HepG2 (cell line): ENCODE results near the gene SREBF1. TPM values are rescaled to one million over a fixed set of nuclear protein-coding genes. Genes with fewer than 3 reads are reported as not detected.

Source experiments
- DNMT1 ChIP-seq: sonication (generic); formaldehyde crosslinking; IDR thresholded peaks from 2 replicates; pipeline ENCODE4 v1.5.1; 2020; ENCODE audit warnings: mild to moderate bottlenecking, missing genetic modification reagents
- FOXC1 ChIP-seq: sonication (generic); formaldehyde crosslinking; IDR thresholded peaks from 2 replicates; pipeline ENCODE4 v1.8.0; 2022; ENCODE audit warnings: mild to moderate bottlenecking, missing genetic modification reagents, borderline replicate concordance
- HIVEP1 ChIP-seq: sonication (generic); formaldehyde crosslinking; IDR thresholded peaks from 2 replicates; pipeline ENCODE4 v1.4.0; 2020; ENCODE audit warnings: mild to moderate bottlenecking, missing genetic modification reagents
- HNRNPLL ChIP-seq: fragments of 200-400 bp; formaldehyde crosslinking; IDR thresholded peaks from 2 replicates; pipeline ENCODE4 v1.6.1; 2017; ENCODE audit warnings: mild to moderate bottlenecking, low read depth, low read length; ENCODE audit not compliant: poor library complexity, severe bottlenecking
- KAT7 ChIP-seq: IDR thresholded peaks from 2 replicates; pipeline ENCODE4 v1.6.1; 2018; ENCODE audit warnings: borderline replicate concordance, missing compliant biosample characterization
- MEIS2 ChIP-seq: sonication (generic); formaldehyde crosslinking; IDR thresholded peaks from 2 replicates; pipeline ENCODE4 v1.9.0; 2021; ENCODE audit warnings: mild to moderate bottlenecking, missing genetic modification reagents
- POLR2AphosphoS5 ChIP-seq: IDR thresholded peaks from 2 replicates; pipeline ENCODE4 v1.6.1; 2012; ENCODE audit warnings: low read depth, low read length
- RBM39 ChIP-seq: fragments of 200-400 bp; formaldehyde crosslinking; IDR thresholded peaks from one replicate; pipeline ENCODE4 v1.6.1; 2018; ENCODE audit warnings: antibody characterized with exemption, mild to moderate bottlenecking, low read depth, low read length; ENCODE audit not compliant: poor library complexity, severe bottlenecking
- SAFB2 ChIP-seq: sonication (generic); formaldehyde crosslinking; IDR thresholded peaks from 2 replicates; pipeline ENCODE4 v1.5.1; 2020; ENCODE audit warnings: missing genetic modification reagents, low read depth, mild to moderate bottlenecking, borderline replicate concordance
- SOX13 ChIP-seq, 3 experiments: fragments of 450-650 bp in 1 of 3; sonication (generic) in 1 of 3; formaldehyde crosslinking in 1 of 3; IDR thresholded peaks in 2 of 3; conservative IDR thresholded peaks in 1 of 3; 2 replicates each; pipeline versions ENCODE4 v1.5.0 to v1.6.1; 2016 to 2020; ENCODE audit warnings: antibody characterized with exemption in 1 of 3, mild to moderate bottlenecking in 1 of 3, missing compliant biosample characterization in 1 of 3, missing genetic modification reagents in 1 of 3, moderate library complexity in 1 of 3
- STAT5B ChIP-seq: sonication (generic); formaldehyde crosslinking; IDR thresholded peaks from 2 replicates; pipeline ENCODE4 v1.4.0; 2020; ENCODE audit warnings: missing genetic modification reagents
- ZFP1 ChIP-seq: IDR thresholded peaks from 2 replicates; pipeline ENCODE4 v1.6.1; 2016
- ZNF121 ChIP-seq: sonication (generic); formaldehyde crosslinking; IDR thresholded peaks from 2 replicates; pipeline ENCODE4 v1.5.0; 2020; ENCODE audit warnings: mild to moderate bottlenecking, missing genetic modification reagents
- ZNF253 ChIP-seq: sonication (generic); formaldehyde crosslinking; IDR thresholded peaks from 2 replicates; pipeline ENCODE4 v1.8.0; 2022; ENCODE audit warnings: mild to moderate bottlenecking, missing genetic modification reagents, borderline replicate concordance
- ZNF670 ChIP-seq: sonication (generic); formaldehyde crosslinking; IDR thresholded peaks from 2 replicates; pipeline ENCODE4 v1.8.0; 2022; ENCODE audit warnings: mild to moderate bottlenecking, missing genetic modification reagents, borderline replicate concordance
- ZNF883 ChIP-seq: sonication (generic); formaldehyde crosslinking; IDR thresholded peaks from 2 replicates; pipeline ENCODE4 v1.5.1; 2020; ENCODE audit warnings: mild to moderate bottlenecking, missing genetic modification reagents; ENCODE audit errors: not compliant biosample characterization
- polyA plus RNA-seq, 8 experiments: library from polyadenylated mRNA; depleted of rRNA in 3 of 8; stranded (reverse) in 7 of 8; unstranded in 1 of 8; fragments of >200 nt; fragmentation: Illumina TruSeq in 4 of 8; extraction: Trizol in 4 of 8; gene quantifications; 2 replicates each; pipeline versions ENCODE4 v1.2.1 to v1.2.3, GENCODE V29; 2011 to 2016; ENCODE audit warnings: low read depth in 4 of 8, missing spikeins in 1 of 8, mixed read lengths in 1 of 8; ENCODE audit not compliant: insufficient read depth in 1 of 8
- total RNA-seq, 5 experiments: library from RNA; depleted of rRNA; stranded (reverse); fragments of >200 nt; fragmentation: Illumina TruSeq; extraction: Trizol; gene quantifications; 2 replicates each; pipeline ENCODE4 v1.2.3, GENCODE V29; 2016; ENCODE audit warnings: low read depth in 1 of 5
- TF ChIP-seq, protein P1 (sequence below): sonication (generic); formaldehyde crosslinking; conservative IDR thresholded peaks from 2 replicates; pipeline ENCODE4 v1.8.1; 2023; ENCODE audit warnings: missing genetic modification reagents
- TF ChIP-seq, protein P2 (sequence below): sonication (generic); formaldehyde crosslinking; IDR thresholded peaks from 2 replicates; pipeline ENCODE4 v1.4.0; 2020; ENCODE audit warnings: missing genetic modification reagents, borderline replicate concordance
- TF ChIP-seq, protein P3 (sequence below): sonication (generic); formaldehyde crosslinking; conservative IDR thresholded peaks from 2 replicates; pipeline ENCODE4 v1.4.0; 2020; ENCODE audit warnings: missing genetic modification reagents

Gene SREBF1
- total and polyA plus RNA-seq, 2 of the 13 experiments (the other 11 are each of a cell fraction or from before 2014, with no cell fraction given), result 34.3 to 38.0 TPM

DNA sequence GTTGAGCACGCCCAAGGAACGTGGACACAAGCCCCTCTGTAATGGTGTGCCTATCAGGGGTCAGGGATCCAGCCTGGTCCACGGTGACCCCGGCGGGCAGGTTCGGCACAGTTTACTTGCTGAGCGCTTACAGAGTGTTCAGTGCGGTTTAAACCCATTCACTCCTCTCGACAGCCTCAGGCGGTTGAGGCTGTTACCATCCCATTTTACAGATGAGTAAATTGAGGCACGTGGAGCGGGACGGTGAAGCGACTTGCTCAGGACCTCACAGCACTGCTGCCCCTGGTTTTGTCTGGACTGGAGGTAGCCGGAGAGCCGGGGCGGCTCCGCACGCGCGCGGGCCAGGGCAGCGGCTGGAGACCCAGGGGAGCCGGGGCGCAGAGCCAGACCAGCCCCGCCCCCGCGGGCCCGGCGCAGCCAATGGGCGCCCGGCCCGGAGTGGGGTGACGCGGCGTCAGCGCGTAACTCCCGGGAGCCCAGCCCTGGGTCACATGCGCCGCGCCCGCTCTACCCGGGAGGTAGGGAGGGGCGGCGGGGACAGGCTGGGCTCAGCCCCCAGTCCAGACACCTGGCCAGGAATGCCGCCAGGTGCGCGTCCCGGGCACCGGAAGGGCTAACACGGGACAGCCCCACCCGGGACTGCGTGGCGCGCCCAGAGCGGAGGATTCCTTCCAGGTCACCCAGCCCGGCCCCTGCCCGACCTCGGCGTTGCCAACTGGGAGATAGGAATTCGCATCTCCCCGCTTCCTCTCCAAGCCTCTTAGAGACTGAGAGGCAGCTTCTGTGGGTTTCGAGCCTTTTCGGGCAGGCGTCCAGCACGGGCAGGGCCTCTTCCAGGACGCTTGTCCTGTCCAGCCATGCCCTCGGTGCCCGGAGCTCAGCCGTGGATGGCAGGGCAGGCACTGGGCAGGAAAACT lies 3.3 kb upstream of the SREBF1 start (continued):
- TF ChIP-seq ZNF253, result 0 out of 2 replicates have a peak, but pooled peaks have one; percentile 82
- TF ChIP-seq KAT7 (CRISPR knock-in tag), result peak; percentile 93; the same call in 1 of the 2 replicates
- TF ChIP-seq STAT5B (CRISPR knock-in tag), result no peak
- peak; percentile 87 for TF ChIP-seq ZNF121 (CRISPR knock-in tag)
- peak; percentile 29; the same call in 1 of the 2 replicates for TF ChIP-seq MEIS2
- TF ChIP-seq DNMT1 (CRISPR knock-in tag), result no peak
- TF ChIP-seq, protein P1, sequence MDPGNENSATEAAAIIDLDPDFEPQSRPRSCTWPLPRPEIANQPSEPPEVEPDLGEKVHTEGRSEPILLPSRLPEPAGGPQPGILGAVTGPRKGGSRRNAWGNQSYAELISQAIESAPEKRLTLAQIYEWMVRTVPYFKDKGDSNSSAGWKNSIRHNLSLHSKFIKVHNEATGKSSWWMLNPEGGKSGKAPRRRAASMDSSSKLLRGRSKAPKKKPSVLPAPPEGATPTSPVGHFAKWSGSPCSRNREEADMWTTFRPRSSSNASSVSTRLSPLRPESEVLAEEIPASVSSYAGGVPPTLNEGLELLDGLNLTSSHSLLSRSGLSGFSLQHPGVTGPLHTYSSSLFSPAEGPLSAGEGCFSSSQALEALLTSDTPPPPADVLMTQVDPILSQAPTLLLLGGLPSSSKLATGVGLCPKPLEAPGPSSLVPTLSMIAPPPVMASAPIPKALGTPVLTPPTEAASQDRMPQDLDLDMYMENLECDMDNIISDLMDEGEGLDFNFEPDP (CRISPR knock-in tag), result 0 out of 2 replicates have a peak, but pooled peaks have one; percentile 61
- peak; percentile 71 for TF ChIP-seq RBM39
- TF ChIP-seq, protein P2, sequence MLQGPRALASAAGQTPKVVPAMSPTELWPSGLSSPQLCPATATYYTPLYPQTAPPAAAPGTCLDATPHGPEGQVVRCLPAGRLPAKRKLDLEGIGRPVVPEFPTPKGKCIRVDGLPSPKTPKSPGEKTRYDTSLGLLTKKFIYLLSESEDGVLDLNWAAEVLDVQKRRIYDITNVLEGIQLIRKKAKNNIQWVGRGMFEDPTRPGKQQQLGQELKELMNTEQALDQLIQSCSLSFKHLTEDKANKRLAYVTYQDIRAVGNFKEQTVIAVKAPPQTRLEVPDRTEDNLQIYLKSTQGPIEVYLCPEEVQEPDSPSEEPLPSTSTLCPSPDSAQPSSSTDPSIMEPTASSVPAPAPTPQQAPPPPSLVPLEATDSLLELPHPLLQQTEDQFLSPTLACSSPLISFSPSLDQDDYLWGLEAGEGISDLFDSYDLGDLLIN (CRISPR knock-in tag), result peak; percentile 84; the same call in 1 of the 2 replicates
- TF ChIP-seq FOXC1, result peak; percentile 79; the same call in 1 of the 2 replicates
- TF ChIP-seq HIVEP1, result peak; percentile 67
- 0 out of 2 replicates have a peak, but pooled peaks have one; percentile 56 for TF ChIP-seq ZFP1 (CRISPR knock-in tag)
- peak; percentile 94; the same call in 1 of the 2 replicates for TF ChIP-seq SAFB2
- peak; percentile 86 for TF ChIP-seq ZNF883 (CRISPR knock-in tag)
- TF ChIP-seq ZNF670 (CRISPR knock-in tag), result no peak
- peak; percentile 67 for TF ChIP-seq HNRNPLL
- peak; percentile 93 for TF ChIP-seq POLR2AphosphoS5
- TF ChIP-seq SOX13 (IDR thresholded peaks at IDR 0.05), result no peak
- TF ChIP-seq SOX13 (CRISPR knock-in tag; conservative IDR thresholded peaks at IDR 0.05 in 1 of 2, IDR thresholded peaks at IDR 0.05 in 1 of 2), result peak in 1 of 2 experiments; percentile 32; a peak in 1 of 4 replicates
- TF ChIP-seq, protein P3, sequence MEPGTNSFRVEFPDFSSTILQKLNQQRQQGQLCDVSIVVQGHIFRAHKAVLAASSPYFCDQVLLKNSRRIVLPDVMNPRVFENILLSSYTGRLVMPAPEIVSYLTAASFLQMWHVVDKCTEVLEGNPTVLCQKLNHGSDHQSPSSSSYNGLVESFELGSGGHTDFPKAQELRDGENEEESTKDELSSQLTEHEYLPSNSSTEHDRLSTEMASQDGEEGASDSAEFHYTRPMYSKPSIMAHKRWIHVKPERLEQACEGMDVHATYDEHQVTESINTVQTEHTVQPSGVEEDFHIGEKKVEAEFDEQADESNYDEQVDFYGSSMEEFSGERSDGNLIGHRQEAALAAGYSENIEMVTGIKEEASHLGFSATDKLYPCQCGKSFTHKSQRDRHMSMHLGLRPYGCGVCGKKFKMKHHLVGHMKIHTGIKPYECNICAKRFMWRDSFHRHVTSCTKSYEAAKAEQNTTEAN (CRISPR knock-in tag), result no peak
